Fibroblast of skin of right quadriceps (primary cell): ENCODE data around the gene ZMYND15.

Experiments
- DNase-seq: peaks from one replicate; pipeline ENCODE4 v3.0.0-alpha.2; 2013

Gene ZMYND15

DNA sequence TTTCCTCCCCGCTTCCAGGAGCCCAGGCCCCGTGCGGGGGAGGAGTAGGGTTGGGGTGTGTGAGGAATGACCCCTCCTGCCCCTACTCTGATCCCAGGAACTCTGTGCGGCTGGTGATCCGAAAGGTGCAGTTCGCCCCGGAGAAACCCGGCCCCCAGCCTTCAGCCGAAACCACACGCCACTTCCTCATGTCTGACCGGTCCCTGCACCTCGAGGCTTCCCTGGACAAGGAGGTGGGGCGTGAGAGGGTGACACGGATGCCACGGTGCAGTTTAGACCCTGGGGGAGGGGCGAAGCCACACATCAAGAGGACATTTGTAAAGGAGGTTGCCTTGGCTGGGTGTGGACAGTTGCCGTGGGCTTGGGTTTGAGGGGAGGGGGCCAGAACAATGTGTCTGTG, 21.8 kb upstream of the ZMYND15 start:
- DNase-seq, result no peak

DNA sequence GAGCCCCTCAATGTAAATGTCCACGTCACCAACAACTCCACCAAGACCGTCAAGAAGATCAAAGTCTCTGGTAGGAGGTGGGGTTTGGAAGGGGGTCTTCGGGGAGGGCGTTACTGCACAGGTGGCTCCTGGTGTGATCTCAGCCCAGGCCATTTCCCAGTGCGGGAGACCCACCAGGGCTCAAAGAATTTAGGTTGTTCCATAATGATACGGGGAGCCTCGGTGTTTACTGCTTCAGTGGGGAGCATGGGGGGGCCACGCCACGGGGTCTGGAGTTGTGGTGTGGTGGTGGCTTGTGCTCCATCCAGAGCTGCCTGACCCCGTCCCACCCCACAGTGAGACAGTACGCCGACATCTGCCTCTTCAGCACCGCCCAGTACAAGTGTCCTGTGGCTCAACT, 21.4 kb upstream of the ZMYND15 start:
- no peak for DNase-seq

DNA sequence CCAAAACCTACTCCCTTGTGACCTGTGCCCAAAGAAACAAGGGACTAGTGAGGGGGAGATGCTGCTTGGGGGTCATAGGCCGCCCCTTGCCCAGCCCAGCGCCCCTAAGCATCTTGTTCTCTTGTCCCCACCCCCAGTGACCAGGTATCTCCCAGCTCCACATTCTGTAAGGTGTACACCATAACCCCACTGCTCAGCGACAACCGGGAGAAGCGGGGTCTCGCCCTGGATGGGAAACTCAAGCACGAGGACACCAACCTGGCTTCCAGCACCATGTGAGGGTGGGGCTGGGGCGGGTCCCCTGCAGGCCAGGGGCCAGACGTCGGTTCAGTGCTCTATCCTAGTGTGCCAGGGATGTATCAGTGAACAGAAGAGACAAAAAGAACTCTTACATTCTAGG, 20.5 kb upstream of the ZMYND15 start:
- no peak for DNase-seq

DNA sequence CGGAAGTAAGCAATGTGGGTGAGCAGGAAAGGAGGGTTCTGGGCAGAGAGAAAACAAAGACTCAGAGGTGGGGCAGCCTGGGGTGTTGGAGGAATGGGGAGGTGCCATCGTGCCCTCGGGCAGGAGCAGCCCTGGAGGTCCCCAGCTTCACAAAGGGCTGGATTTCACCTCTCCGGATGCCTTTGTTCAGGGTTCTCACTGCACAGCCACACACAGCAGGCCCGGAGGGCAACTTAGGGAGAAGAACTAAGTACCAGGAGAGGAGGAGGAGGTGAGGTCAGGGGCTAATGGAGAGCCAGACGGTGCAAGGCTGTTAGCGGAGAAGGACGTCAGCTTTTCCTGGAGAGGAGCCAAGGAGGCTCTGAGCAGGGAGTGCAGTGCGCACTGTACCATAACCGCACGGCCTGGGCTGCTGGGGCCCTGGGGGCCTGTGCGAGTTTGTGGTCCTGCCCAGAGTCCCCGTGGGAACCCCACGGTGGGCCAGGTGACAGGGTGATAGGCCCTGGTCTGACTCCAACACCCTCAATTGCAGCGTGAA, 19.9 kb upstream of the ZMYND15 start:
- no peak for DNase-seq

DNA sequence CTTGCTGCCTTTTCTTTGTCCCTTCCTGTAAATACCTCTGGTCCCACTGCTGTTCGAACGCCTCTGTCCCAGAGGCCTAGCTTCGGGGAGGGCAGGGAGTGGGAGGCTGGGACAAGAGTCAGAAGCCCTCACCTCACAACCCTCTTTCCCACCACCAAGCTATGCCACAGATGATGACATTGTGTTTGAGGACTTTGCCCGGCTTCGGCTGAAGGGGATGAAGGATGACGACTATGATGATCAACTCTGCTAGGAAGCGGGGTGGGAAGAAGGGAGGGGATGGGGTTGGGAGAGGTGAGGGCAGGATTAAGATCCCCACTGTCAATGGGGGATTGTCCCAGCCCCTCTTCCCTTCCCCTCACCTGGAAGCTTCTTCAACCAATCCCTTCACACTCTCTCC, 18.8 kb upstream of the ZMYND15 start:
- no peak for DNase-seq

DNA sequence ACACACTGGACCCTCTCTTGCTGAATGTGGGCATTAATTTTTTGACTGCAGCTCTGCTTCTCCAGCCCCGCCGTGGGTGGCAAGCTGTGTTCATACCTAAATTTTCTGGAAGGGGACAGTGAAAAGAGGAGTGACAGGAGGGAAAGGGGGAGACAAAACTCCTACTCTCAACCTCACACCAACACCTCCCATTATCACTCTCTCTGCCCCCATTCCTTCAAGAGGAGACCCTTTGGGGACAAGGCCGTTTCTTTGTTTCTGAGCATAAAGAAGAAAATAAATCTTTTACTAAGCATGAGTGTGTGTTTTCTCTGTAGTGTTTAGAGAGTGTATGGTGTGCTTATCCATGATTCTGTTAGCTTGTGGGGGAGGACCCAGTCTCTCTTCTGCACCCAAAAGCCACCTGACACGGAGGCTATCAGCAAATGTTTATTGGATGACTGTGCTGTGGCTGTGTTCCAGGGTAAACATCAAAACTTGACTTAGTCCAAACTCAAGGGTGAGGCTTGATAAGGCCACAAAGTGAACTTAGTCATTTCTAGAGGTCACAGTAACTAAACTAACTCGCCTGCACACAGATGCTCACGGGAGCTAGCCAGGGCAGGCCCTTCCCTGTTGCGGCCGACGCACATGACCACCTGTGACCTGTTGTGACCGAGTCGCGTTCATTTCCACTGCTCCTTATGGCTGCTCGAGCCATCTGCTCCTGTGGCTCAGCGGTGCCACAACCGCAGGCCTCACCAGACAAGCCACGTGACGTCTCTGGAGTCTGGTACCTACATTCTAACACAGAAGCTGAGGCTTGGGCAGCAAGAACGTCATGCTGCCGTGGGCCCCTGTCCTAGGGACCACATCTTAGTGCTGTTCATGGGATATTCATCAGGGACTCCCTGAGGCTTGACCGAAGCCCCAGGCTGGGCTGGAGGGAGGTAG, 18.2 kb upstream of the ZMYND15 start:
- DNase-seq, result no peak

DNA sequence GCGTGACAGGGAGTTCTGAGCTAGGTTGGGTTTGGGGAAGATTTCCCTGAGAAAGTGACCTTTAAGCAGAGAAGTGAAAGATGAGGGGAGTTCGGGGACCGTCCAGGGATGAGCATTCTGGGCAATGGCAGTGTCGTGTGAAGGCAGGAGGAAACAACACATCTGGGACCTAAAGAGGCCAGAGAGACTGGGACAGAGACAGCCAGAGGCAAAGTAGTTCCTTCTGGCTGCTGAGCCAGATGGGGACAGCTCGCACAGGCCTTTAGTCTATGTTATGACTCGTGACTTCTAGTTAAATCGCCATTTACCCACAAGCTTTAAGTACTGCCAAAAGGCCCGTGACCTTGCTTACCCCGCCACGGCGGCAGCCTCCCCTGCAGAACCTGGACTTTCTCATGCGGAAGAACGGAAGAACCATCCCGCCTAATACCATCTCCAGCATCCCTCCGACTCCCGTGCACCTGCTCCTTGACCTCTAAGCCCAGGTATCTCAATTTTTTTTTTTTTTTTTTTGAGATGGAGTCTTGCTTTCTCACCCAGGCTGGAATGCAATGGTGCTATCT, 16.9 kb upstream of the ZMYND15 start:
- no peak for DNase-seq

DNA sequence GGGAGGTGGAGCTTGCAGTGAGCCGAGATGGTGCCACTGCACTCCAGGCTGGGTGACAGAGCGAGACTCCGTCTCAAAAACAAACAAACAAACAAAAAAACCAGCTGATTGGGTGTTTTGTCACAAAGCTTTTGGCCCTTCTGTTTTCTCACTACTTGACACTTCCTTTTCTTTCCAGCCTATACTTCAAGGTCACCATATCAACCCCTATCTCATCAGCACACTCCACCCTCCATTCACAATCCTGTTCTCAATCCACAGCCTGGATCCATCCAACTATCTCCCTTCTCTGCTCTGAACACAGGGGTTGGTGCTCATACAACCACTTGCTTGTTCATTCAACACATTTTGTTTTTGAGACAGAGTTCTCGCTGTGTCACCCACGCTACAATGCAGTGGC, 15.0 kb upstream of the ZMYND15 start:
- no peak for DNase-seq

DNA sequence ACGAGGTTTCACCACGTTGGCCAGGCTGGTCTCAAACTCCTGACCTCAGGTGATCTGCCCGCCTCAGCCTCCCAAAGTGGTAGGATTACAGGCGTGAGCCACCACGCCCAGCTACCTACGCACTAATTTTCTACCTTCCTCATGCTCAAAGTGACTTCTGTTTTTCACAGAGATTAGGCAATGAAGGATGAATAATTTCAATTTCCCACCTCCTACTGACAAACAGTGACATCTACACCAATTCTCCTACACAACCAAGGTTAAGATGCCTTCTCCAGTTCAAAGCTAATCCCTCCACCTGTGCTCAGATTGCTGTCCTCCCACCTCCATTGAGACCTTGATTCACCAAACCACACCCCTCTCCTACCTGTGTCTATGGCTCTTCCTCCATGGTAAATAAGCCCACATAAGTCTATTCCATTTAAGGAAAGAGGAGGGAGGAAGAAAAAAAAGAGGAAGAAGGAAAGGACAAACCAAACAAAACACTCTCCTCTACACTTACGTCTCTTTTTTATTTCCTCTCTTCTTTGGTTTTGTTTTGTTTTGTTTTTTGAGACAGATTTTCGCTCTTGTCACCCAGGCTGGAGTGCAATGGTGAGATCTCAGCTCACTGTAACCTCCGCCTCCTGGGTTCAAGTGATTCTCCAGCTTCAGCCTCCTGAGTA, 13.9 kb upstream of the ZMYND15 start:
- DNase-seq, result no peak

DNA sequence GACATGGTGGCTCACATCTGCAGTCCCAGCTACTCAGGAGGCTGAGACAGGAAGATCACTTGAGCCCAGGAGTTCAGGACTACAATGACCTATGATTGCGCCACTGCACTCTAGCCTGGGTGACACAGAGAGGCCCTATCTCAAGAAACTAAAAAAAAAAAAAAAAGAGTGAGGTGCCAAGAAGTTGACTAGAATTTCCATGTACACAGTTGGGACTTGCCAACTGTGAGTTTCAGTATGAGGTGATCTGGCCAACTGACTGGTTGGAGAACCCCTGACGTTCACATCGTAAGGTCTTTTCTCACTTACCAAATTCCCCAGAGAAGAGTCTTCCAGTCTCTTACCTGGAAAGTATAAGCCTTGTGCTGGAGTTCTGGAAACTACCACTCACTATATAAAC, 11.5 kb upstream of the ZMYND15 start:
- DNase-seq, result no peak

DNA sequence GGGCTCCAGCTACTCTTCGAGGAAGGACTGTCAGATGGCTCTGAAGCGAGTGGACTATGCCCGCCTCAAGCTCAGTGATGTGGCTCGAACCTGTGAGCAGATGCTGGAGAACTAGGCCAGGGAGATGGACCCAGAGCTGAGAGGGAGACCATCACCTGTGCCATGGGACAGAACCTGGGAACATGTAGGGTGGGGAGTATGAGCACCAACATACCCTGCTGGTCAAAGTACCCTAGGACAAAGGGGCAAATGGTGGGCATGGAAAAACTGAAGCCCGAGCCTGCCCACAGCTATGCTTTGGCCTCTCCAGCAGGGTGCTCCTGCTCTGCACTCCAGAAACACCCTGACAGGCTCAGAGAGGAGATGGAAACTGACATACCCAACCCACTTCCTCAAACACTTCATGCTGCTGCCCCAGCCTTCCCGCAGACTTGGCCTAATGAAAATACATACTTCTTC, 6.5 kb upstream of the ZMYND15 start:
- DNase-seq, result no peak

DNA sequence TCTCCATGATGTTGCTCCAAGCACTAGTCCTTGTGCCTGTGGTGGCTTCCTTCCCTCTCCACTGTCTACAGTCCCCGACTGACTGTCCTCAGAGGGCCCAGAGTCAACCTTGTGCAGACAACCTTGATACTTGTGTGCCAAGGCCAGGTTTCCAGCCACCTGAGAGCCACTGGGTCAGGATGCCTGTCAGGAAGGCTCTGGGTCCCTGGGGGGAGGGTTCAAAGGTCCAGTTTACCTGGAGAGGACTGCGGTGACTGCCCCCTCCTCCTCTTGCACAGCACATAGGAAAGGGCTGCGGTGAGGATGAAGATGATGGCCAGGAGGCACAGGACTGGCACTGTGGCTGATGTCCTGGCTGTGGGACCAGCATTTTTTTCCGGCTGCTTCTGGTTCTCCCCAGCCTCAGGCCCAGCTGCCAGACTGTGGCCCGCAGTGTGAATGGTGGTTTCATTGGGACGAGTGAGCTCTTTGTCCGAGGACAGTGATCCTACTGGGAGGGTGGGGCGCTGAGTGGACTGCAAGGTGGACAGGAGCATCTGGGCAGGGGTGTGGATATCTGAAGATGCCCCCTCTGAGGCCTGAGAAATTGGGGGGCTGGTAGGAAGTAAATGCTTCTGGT, 4.7 kb upstream of the ZMYND15 start:
- DNase-seq, result no peak

DNA sequence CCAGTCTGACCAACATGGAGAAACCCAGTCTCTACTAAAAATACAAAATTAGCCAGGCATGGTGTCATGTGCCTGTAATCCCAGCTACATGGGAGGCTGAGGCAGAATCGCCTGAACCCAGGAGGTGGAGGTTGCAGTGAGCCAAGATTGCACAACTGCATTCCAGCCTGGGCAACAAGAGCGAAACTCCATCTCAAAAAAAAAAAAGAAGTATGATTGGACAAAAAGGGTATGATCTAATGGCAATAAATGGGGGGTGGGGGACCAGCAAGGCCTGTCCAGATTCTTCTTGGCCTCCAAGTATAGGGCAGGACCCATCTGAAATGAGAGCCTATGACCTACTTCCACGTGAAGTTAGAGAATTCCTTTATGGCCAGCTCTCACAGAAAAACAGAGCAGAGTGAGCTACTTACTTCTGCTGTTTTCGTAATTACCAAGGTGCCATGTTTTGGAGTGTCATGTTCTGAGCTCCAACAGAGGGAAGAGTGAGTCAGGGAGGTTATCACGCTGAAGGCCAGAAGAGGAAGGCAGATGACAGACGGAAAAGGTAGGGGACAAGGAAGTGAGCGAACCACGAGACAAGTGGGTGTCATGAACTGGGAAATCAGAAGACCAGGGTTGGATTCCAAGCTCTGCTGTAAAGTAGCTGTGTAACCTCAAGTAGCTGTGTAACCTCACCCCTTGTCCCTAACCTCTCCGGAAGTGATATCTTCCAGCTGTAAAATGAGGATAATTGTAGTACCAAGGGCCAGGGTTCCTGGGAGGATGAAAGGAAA, 3.6 kb upstream of the ZMYND15 start:
- DNase-seq, result no peak

DNA sequence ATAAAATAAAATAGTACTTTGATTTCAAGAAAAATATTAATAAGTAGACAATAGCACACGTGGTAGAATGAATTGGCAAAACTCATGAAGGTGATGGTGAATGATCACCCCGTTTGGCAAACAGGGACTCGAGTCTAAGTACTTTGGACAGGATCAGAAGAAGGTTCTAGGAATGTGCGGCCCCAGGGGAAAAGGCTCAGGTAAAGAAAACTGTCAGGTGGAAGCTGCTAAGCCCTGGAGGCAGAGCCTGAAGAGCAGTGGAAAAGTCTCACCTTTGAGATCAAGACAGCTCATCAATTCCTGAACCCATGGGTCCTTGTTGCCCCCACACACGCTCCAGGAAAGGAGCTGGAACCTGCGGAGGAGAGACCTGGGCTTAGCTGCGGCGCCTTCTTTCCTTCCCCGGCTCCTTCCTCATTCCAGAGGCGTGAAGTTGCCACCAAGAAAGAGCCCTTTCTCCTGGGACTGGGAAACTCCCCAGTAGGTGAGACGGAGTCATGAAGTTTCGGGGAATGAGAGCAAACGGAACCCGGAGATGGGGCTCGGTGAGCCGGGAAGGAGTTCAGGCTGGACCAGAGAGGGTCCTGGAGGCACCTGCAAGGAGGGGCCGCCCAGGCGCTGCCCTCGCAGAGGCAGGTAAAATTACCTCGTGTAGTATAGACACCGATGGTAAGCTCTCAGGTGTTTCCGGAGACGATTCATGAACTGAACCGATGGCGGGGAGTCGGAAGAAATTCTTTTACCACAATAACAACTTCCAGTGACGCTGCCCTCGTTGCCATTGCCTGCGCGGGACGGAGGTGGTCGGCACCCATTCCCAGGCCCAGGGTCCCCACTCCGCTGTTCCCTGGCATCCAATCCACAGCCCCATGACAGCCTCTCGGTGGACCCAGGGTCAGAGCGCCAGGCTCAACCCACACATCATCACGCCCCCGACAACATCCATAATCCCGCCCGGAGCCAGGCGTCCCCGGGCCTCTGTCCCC, 1.2 kb upstream of the ZMYND15 start:
- DNase-seq, result no peak

DNA sequence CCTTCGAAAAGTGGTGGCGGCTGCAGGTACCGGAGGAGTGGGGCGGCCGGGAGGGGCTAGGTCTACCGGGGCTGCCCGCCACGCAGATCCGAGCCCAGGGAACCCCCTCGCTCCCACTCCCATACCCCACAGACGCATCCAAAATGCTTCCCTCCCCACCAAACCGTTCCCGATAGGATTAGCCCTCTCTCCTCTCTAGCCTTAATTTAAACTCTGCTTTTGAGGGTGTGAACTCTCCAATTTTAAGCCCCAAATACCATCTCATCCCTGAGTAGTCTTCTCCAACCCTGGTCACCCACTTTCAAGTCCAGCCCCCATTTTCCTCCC, 355 bp downstream of the ZMYND15 start:
- DNase-seq, result no peak

DNA sequence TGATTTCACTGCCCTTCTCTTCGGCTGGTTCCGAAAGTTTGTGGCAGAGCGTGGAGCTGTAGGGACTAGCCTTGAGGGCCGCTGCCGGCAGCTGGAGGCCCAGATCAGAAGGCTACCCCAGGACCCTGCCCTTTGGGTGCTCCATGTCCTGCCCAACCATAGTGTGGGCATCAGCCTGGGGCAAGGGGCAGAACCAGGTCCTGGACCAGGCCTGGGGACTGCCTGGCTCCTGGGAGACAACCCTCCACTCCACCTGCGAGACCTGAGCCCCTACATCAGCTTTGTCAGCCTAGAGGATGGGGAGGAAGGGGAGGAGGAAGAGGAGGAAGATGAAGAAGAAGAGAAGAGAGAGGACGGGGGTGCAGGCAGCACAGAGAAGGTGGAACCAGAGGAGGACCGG, 951 bp downstream of the ZMYND15 start:
- DNase-seq, result no peak

DNA sequence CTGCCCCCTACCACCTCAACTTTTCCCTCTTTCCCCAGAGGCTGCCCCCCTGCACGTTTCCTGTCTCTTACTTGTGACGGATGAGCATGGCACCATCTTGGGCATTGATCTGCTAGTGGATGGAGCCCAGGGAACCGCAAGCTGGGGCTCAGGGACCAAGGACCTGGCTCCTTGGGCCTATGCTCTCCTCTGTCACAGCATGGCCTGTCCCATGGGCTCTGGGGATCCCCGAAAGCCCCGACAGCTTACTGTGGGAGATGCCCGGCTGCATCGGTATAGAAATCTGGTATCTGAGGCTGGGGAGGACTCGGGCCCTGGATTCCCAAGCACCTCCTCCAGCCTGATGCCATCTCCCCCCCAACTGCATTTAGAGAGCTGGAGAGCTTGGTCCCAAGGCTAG, 1.9 kb downstream of the ZMYND15 start:
- DNase-seq, result no peak

DNA sequence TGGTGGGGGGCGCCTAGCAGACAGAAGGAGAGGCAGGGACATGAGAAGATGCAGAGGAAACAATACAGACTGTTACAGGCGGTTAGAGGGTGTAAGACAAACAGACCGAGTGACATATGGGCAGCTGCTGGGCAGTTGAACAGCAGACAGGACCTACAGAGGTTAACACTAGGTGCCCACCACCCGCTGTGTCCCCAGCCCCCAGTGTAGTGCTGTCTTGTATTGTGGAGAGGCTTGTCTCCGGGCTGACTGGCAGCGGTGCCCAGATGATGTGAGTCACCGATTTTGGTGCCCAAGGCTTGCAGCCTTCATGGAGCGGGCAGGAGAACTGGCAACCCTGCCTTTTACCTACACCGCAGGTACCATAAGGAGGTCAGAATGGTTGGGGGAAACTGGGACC, 2.5 kb downstream of the ZMYND15 start:
- DNase-seq, result no peak

DNA sequence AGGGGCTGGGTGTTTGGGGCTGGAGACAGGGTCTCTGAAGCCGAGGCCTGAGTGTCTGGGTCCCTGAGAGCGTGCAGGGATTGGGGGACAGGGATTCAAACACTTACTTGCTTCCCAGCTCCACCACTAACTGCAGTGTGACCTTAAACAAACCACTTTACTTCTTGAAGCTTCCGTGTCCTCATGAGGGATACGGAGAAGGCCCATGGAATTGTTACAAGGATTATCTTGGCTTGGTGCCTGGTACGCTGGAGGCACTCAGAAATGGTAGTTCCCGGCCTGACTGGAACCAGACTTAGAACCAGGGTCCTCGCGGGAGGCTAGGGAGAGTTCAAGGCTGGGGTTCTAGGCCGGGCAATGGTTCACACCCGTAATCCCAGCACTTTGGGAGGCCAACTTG, 3.0 kb downstream of the ZMYND15 start:
- no peak for DNase-seq

DNA sequence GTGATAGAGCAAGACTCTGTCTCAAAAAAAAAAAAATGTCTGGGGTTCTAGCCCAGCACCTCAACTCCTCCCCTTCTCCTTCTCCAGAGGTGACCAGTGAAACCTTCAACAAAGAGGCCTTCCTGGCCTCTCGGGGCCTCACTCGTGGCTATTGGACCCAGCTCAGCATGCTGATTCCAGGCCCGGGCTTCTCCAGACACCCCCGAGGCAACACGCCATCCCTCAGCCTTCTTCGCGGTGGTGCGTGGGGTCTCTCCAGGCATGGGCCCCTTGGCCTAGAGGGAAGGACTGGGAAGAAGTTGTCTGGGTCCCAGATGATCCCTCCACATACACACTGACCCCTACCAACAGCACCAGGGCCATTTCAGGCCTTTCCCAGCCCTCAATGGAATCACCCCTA, 3.6 kb downstream of the ZMYND15 start:
- no peak for DNase-seq

DNA sequence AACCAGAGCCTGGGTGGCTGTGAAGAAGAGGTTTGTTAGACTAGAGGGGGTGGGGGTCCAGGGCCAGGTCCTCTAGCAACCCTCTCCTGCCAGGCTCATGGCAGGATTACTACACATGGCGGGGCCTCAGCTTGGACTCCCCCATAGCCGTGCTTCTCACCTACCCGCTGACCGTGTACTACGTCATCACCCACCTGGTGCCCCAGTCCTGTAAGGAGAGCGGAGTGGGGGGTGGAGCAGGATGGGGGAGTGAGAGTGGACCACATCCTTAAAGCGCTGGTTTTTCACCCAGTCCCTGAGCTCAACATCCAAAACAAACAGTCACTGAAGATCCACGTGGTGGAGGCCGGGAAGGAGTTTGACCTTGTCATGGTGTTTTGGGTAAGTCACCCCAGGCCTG, 4.3 kb downstream of the ZMYND15 start:
- no peak for DNase-seq
